Embryonic facial prominence (tissue), 1 donor: Measurements from ENCODE around the gene GPR3.

ENCODE experiments used
- DNase-seq: peaks from one replicate; pipeline ENCODE4 v3.0.0-alpha.2; 2016; ENCODE audit errors: extremely low spot score

Gene GPR3

GRCh38 chr1:27358928-27359313 lies 33.5 kb upstream of the GPR3 start:
- DNase-seq = no peak

GRCh38 chr1:27359822-27360158 lies 32.6 kb upstream of the GPR3 start:
- DNase-seq = no peak

- no peak for DNase-seq
Measured at GRCh38 chr1:27360159-27361043, 32.0 kb upstream of the GPR3 start.

- DNase-seq = no peak
Measured at GRCh38 chr1:27361044-27361402, 31.4 kb upstream of the GPR3 start.

- no peak for DNase-seq
Measured at GRCh38 chr1:27361553-27361952, 30.9 kb upstream of the GPR3 start.

GRCh38 chr1:27363766-27364695 lies 28.4 kb upstream of the GPR3 start:
- DNase-seq = no peak

GRCh38 chr1:27364696-27365371 lies 27.6 kb upstream of the GPR3 start:
- no peak for DNase-seq

- peak; percentile 30 for DNase-seq
Measured at GRCh38 chr1:27365372-27366112, 26.9 kb upstream of the GPR3 start.

GRCh38 chr1:27366113-27366410 lies 26.4 kb upstream of the GPR3 start:
- no peak for DNase-seq

GRCh38 chr1:27366411-27367159 lies 25.8 kb upstream of the GPR3 start, which contains the start of gene MAP3K6:
TSS of gene MAP3K6 (minus strand) at chr1:27366961. CDS start at chr1:27366597, 364 bp downstream.
- DNase-seq = peak; percentile 29

- DNase-seq = no peak
Measured at GRCh38 chr1:27367160-27367650, 25.2 kb upstream of the GPR3 start.

- no peak for DNase-seq
Measured at GRCh38 chr1:27368869-27369582, 23.4 kb upstream of the GPR3 start.

GRCh38 chr1:27372022-27372807 lies 20.2 kb upstream of the GPR3 start:
- DNase-seq = no peak

GRCh38 chr1:27372808-27373690 lies 19.4 kb upstream of the GPR3 start:
- DNase-seq = no peak

GRCh38 chr1:27374362-27375086 lies 17.9 kb upstream of the GPR3 start, which contains the start of gene FCN3:
TSS of gene FCN3 (minus strand) at chr1:27374824. CDS start at chr1:27374818, 6 bp downstream.
- no peak for DNase-seq

GRCh38 chr1:27377760-27378495 lies 14.5 kb upstream of the GPR3 start:
- no peak for DNase-seq
